NCI-H146 treated with DMSO at 0.1 percent for 48 hours (cell line): Measurements from ENCODE around the gene GTF2IRD1.
"Not testable (repeated sequence)": the region's sequence is repeated elsewhere in the genome, so short reads cannot be mapped to it uniquely, and the experiment has no call there.

Experiments
- DNase-seq: peaks from one replicate; lab custom pipeline; 2025; ENCODE audit not compliant: unreplicated experiment; lab: John Stamatoyannopoulos, UW

Gene GTF2IRD1

GRCh38 chr7:74633451-74633921 lies 179.8 kb downstream of the GTF2IRD1 start:
- DNase-seq: no peak

DNA sequence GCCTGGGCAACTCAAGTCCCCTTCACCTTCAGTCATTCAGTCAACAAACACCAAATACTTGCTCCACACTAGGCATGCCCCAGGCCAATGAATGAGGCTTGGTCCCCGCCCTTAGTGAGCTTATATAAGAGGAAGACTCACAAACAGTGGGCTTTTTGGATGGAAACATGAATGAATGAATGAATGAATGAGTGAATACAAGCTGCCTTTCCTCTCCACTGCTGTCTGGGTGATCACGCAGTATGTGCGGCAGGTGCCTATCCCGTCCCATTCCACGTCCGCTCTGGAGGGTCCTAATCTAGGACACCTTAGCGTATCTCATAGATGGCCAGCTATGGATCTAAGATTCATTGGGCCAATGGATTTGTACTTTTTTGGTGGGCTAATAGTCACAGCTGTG lies 184.0 kb downstream of the GTF2IRD1 start:
- no peak for DNase-seq

DNA sequence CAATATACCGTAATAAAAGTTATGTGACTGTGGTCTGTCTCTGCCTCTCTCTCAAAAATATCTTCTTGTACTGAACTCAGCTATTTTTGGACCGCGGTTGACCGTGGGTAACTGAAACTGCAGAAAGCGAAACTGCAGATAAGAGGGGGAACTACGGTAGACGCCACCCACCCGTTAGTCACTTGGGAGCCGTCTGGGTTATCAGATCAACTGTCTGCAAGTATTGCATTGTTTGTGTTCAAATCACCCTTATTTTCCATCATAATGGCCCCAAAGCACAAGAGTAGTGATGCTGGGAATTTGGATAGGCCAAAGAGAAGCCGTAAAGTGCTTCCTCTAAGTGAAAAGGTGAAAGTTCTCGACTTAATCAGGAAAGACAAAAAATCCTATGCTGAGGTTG lies 196.3 kb downstream of the GTF2IRD1 start:
- not testable (repeated sequence) for DNase-seq

DNA sequence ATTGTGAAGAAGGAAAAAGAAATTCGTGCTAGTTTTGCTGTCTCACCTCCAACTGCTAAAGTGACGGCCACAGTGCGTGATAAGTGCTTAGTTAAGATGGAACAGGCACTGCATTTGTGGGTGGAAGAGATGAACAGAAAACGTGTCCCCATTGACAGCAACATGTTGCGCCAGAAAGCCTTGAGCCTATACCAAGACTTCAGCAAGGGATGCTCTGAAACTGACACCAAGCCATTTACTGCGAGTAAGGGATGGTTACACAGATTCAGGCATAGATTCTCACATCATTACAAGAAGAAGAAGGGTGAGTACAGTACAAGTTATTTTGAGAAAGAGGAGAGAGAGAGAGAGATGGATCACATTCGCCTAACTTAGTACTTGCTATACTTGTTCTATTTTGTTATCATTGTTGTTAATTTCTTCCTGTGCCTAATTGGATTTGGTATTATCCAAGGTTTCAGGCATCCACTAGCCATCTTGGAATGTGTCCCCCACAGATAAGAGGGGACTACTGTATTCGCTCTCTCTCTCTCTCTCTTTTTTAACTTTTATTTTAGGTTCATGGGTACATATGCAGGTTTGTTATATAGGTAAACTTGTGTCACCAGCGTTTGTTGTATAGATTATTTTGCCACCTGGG lies 196.9 kb downstream of the GTF2IRD1 start:
- DNase-seq: not testable (repeated sequence)

DNA sequence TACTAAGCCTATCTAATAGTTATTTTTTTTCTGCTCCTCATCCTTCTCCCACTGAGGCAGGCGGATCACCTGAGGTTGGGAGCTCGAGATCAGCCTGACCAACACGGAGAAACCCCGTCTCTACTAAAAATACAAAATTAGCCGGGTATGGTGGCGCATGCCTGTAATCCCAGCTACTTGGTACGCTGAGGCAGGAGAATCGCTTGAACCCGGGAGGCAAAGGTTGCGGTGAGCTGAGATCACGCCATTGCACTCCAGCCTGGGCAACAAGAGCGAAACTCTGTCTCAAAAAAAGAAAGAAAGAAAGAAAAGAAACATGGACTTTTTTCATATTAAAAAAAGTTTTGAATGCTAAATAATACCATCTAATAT lies 197.4 kb downstream of the GTF2IRD1 start:
- DNase-seq: not testable (repeated sequence)
